ENCODE measurements around the gene REPIN1. TPM values are rescaled to one million over a fixed set of nuclear protein-coding genes. Genes with fewer than 3 reads are reported as not detected.
A peak's percentile ranks its signal among the peaks of the same experiment; 100 is the strongest.

Gene REPIN1
- total RNA-seq, 2 donors from 2014 or later = 53.9 to 84.2 TPM

GRCh38 chr7:150421831-150422230 lies 53.2 kb downstream of the REPIN1 start:
- H3K9me3 Mint-ChIP-seq = no peaks in the 10 kb centered on the region
- H3K4me1 Mint-ChIP-seq (ENCODE audit: low read depth in 2 of 2) = peaks cover 5 to 8% of the 10 kb centered on the region in 2 donors
- DNase-seq (ENCODE audit: low spot score) (peak; percentile 23), ATAC-seq (no peak)
- no peak overlapping the region for H3K27ac Mint-ChIP-seq
- peaks cover 3 to 5% of the 10 kb centered on the region in 2 donors for H3K27me3 Mint-ChIP-seq
- H3K36me3 Mint-ChIP-seq = no peaks in the 10 kb centered on the region
- H3K4me3 Mint-ChIP-seq = no peak overlapping the region

Other genes starting within 250 kb of the REPIN1 start
- gene LRRC61, start 45.5 kb upstream of the REPIN1 start, total RNA-seq = 10 to 100 TPM; 16.1 to 27.1 TPM
- gene ACTR3C, start 45.3 kb upstream of the REPIN1 start, total RNA-seq = 10 to 100 TPM in 1 of 2 donors, 1 to 10 TPM in 1; 2.9 to 12.6 TPM
- not detected for gene RARRES2, start 27.2 kb upstream of the REPIN1 start, total RNA-seq
- 1 to 10 TPM; 4.0 to 5.1 TPM for gene ZNF775, start 10.5 kb downstream of the REPIN1 start, total RNA-seq
- 10 to 100 TPM; 10.2 to 13.7 TPM for gene GIMAP8, start 81.8 kb downstream of the REPIN1 start, total RNA-seq
- gene GIMAP7, start 146.1 kb downstream of the REPIN1 start, total RNA-seq = 10 to 100 TPM; 50.5 to 60.4 TPM
- 100 to 1,000 TPM in 1 of 2 donors, 10 to 100 TPM in 1; 83.6 to 245 TPM for gene GIMAP4, start 198.6 kb downstream of the REPIN1 start, total RNA-seq

All from natural killer cell treated with Interleukin-12 subunit alpha and Interleukin-12 subunit beta and Interleukin-15 and Interleukin-18, amount 100 ng/mL, for 72 hours (primary cell).